Measurements from ENCODE around the gene NXPH1. TPM values are rescaled to one million over a fixed set of nuclear protein-coding genes. Genes with fewer than 3 reads are reported as not detected.

Gene NXPH1
- total and polyA plus RNA-seq, 9 of the 15 experiments (the other 6 are each of a cell fraction or from before 2014, with no cell fraction given): 0.16 TPM; not detected in 8

DNA sequence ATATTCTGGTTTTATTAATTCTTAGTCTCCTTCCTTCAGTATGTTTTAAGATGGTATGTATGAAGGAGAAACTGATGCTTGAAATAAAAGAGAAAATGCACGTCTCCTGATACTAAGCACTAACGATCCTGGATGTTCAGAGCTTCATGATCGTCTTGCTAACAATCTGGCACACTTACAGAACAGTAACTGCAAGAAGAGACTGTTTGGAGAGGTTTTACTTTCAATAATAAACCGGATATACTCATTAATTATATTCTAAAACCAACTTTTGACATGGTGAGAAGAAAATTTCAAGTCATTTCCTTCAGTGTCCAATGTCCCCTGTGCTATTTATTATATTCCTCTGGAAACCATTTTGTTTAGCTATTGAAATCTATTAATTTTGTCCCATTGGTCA lies 251.0 kb downstream of the NXPH1 start:
- H3K4me3 ChIP-seq: no peak overlapping the region
- in situ Hi-C loops (cut with MboI) (no loop called here), intact Hi-C loops (cut with micrococcal nuclease) (no loop called here)
- DNase-seq (ENCODE audit: extremely low read depth in 1 of 4, low spot score in 3 of 4) (no peak), ATAC-seq (no peak), FAIRE-seq (no peak)
- ChIA-PET POLR2A (no interaction called here), CTCF (ENCODE audit: low intra/inter-chr PET ratio) (interaction anchor here (0.6 kb wide), 1 partner anchor 40 kb away, joined by 3 read pairs; no protein-coding TSS in a partner anchor)
- H3K9me1 ChIP-seq (ENCODE audit: control insufficient read depth, insufficient read depth, low read length): no peaks in the 10 kb centered on the region
- no TSS peak for BruUV-seq (replicated peaks)
- no peak overlapping the region for H3K9ac ChIP-seq (ENCODE audit: insufficient read depth in 1 of 2, low read depth in 2 of 2, low read length in 2 of 2)
- H3K4me2 ChIP-seq (ENCODE audit: insufficient read depth, low read length): no peak overlapping the region
- H3K79me2 ChIP-seq (ENCODE audit: control insufficient read depth, insufficient read depth, low read length): no peaks in the 10 kb centered on the region
- TF ChIP-seq ETS2 (tag; IDR thresholded peaks at IDR 0.05; ENCODE audit: borderline replicate concordance, poor library complexity, severe bottlenecking) (no peak), TAF1 (IDR thresholded peaks at IDR 0.05; ENCODE audit: control insufficient read depth, extremely low read depth, insufficient read depth, low read length, severe bottlenecking) (no peak), E2F8 (IDR thresholded peaks at IDR 0.05; ENCODE audit: low read depth, partially characterized antibody) (no peak)
- H3K36me3 ChIP-seq (ENCODE audit: control insufficient read depth, insufficient read depth, low read length): no peaks in the 10 kb centered on the region
- no peak overlapping the region for H2AFZ ChIP-seq (ENCODE audit: low read depth, low read length)
- H3K4me1 ChIP-seq (replicated peaks in 1 of 2; ENCODE audit: control insufficient read depth in 2 of 2, insufficient read depth in 2 of 2, low read length in 2 of 2): no peaks in the 10 kb centered on the region
- H3K9me3 ChIP-seq (replicated peaks; ENCODE audit: control insufficient read depth, insufficient read depth, low read depth, low read length): no peaks in the 10 kb centered on the region
- no peak overlapping the region for H3K27ac ChIP-seq (ENCODE audit: extremely low read depth, low read depth, low read length)
- 3% methylated on average over 4 of the region's 4 CpGs for WGBS (ENCODE audit: insufficient coverage, low coverage, missing lambda C conversion rate)
- H3K27me3 ChIP-seq (ENCODE audit: control insufficient read depth in 2 of 2, insufficient read depth in 2 of 2, low read length in 2 of 2): no peaks in the 10 kb centered on the region
- H4K20me1 ChIP-seq (replicated peaks; ENCODE audit: control insufficient read depth, insufficient read depth, low read length): no peaks in the 10 kb centered on the region
